Measurements from ENCODE around the gene NCOA3.

DNA sequence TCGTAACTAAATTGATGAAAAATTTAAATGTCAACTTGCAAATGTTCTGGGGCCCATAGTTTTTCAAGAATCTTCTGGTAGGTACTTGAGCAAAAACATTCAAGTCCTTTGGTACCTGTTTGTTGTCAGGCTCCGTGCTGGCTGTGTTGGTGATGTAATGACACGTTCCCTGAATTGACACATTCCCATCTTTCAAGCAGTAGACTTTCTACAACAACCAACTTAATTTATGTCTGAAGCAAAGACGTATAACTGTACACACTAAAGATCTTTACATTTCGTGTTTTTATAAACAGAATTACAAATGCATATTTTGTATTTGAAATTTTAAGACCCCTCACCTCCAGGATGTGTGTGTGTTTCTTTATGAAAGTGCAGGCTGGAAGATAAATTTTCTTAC is 49.5 kb downstream of the NCOA3 start:
- TF ChIP-seq, protein P1, sequence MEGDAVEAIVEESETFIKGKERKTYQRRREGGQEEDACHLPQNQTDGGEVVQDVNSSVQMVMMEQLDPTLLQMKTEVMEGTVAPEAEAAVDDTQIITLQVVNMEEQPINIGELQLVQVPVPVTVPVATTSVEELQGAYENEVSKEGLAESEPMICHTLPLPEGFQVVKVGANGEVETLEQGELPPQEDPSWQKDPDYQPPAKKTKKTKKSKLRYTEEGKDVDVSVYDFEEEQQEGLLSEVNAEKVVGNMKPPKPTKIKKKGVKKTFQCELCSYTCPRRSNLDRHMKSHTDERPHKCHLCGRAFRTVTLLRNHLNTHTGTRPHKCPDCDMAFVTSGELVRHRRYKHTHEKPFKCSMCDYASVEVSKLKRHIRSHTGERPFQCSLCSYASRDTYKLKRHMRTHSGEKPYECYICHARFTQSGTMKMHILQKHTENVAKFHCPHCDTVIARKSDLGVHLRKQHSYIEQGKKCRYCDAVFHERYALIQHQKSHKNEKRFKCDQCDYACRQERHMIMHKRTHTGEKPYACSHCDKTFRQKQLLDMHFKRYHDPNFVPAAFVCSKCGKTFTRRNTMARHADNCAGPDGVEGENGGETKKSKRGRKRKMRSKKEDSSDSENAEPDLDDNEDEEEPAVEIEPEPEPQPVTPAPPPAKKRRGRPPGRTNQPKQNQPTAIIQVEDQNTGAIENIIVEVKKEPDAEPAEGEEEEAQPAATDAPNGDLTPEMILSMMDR (IDR thresholded peaks at IDR 0.05) = no peak
- no peak for TF ChIP-seq POLR2A (IDR thresholded peaks at IDR 0.05)
